ENCODE results near the gene CHMP4A. TPM values are rescaled to one million over a fixed set of nuclear protein-coding genes. Genes with fewer than 3 reads are reported as not detected.
A peak's percentile ranks its signal among the peaks of the same experiment; 100 is the strongest.

Gene CHMP4A
- total and polyA plus RNA-seq, 2 of the 13 experiments (the other 11 are each of a cell fraction or from before 2014, with no cell fraction given), result 83.6 to 113 TPM

DNA sequence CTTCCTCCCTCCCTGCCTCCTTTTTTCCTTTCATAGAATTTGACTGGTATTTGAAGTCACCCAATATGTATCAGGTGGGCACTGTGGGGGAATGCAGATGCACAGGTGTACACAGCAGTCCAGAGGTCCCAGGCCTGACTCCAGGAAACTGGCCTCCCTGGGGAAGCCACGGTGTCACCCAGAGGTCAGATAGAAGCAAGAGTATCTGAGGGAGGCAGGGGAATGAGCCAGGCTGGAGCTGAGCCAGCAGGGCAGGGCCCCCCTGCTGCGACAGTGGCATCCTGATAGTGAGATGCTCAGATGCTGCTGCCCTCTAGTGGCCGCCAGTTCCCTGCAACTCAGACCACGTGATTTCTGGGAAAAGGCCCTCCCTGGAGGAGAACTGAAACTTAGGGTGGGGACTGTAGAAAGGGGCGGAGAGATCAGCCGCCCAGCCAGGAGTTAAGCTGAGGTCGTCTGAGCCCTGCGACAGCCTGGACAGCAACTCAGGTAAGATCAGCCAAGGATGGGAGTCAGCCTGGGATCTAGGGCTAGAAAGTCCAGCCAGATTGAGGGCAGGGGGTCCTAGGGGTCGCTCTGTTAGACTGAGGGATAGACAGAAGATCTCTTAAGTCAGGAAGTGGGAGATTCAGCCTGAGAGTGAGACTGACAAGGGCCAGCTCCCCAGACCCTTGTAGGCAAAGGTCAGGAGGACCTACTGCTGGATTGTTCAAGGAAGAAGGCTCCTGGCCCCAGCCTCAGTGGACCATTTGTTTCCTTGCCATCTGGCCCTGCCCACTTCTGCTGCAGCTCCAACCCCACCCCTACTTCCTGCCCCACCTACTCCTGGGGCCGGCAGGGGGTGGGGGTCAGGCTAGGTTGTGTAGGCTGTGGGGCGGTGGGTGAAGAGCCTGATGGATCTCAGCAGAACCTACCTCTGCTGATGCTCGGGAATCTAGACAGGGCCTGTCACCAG, 52.2 kb downstream of the CHMP4A start, which contains the start of gene IRF9 (continued):
- TF ChIP-seq PAX8 (CRISPR knock-in tag; IDR thresholded peaks at IDR 0.05; ENCODE audit: borderline replicate concordance) (peak; percentile 64), HOXD1 (CRISPR knock-in tag; IDR thresholded peaks at IDR 0.05) (peak; percentile 96), TSC22D2 (CRISPR knock-in tag; IDR thresholded peaks at IDR 0.05; ENCODE audit: borderline replicate concordance) (peak; percentile 100), RBM39 (IDR thresholded peaks at IDR 0.05; ENCODE audit: low read depth, low read length, poor library complexity, severe bottlenecking) (peak; percentile 98), MAZ (IDR thresholded peaks at IDR 0.05; ENCODE audit: borderline replicate concordance, low read depth, low read length) (peak; percentile 91), MAZ (CRISPR knock-in tag; IDR thresholded peaks at IDR 0.05; ENCODE audit: low read depth) (peak; percentile 99), TAF15 (IDR thresholded peaks at IDR 0.05; ENCODE audit: low read depth, low read length, poor library complexity, severe bottlenecking) (peak; percentile 97), ZC3H4 (CRISPR knock-in tag; IDR thresholded peaks at IDR 0.05; ENCODE audit: borderline replicate concordance) (peak; percentile 89), SP2 (CRISPR knock-in tag; IDR thresholded peaks at IDR 0.05) (peak; percentile 51; the same call in 1 of the 2 replicates), ZNF792 (CRISPR knock-in tag; IDR thresholded peaks at IDR 0.05) (peak; percentile 100), ZIK1 (CRISPR knock-in tag; IDR thresholded peaks at IDR 0.05; ENCODE audit: borderline replicate concordance, low read depth) (peak; percentile 98; the same call in 1 of the 2 replicates), ZNF598 (CRISPR knock-in tag; IDR thresholded peaks at IDR 0.05; ENCODE audit: borderline replicate concordance) (peak; percentile 96), ZBTB8A (CRISPR knock-in tag; IDR thresholded peaks at IDR 0.05; ENCODE audit: borderline replicate concordance, low read depth) (no peak)
- TF ChIP-seq, protein P1, sequence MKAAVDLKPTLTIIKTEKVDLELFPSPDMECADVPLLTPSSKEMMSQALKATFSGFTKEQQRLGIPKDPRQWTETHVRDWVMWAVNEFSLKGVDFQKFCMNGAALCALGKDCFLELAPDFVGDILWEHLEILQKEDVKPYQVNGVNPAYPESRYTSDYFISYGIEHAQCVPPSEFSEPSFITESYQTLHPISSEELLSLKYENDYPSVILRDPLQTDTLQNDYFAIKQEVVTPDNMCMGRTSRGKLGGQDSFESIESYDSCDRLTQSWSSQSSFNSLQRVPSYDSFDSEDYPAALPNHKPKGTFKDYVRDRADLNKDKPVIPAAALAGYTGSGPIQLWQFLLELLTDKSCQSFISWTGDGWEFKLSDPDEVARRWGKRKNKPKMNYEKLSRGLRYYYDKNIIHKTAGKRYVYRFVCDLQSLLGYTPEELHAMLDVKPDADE (CRISPR knock-in tag; IDR thresholded peaks at IDR 0.05), result no peak
- TF ChIP-seq, protein P2, sequence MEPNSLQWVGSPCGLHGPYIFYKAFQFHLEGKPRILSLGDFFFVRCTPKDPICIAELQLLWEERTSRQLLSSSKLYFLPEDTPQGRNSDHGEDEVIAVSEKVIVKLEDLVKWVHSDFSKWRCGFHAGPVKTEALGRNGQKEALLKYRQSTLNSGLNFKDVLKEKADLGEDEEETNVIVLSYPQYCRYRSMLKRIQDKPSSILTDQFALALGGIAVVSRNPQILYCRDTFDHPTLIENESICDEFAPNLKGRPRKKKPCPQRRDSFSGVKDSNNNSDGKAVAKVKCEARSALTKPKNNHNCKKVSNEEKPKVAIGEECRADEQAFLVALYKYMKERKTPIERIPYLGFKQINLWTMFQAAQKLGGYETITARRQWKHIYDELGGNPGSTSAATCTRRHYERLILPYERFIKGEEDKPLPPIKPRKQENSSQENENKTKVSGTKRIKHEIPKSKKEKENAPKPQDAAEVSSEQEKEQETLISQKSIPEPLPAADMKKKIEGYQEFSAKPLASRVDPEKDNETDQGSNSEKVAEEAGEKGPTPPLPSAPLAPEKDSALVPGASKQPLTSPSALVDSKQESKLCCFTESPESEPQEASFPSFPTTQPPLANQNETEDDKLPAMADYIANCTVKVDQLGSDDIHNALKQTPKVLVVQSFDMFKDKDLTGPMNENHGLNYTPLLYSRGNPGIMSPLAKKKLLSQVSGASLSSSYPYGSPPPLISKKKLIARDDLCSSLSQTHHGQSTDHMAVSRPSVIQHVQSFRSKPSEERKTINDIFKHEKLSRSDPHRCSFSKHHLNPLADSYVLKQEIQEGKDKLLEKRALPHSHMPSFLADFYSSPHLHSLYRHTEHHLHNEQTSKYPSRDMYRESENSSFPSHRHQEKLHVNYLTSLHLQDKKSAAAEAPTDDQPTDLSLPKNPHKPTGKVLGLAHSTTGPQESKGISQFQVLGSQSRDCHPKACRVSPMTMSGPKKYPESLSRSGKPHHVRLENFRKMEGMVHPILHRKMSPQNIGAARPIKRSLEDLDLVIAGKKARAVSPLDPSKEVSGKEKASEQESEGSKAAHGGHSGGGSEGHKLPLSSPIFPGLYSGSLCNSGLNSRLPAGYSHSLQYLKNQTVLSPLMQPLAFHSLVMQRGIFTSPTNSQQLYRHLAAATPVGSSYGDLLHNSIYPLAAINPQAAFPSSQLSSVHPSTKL (CRISPR knock-in tag; IDR thresholded peaks at IDR 0.05), result peak; percentile 94

Data from HepG2 (cell line).